ENCODE results near the gene PDE3B. TPM values are rescaled to one million over a fixed set of nuclear protein-coding genes. Genes with fewer than 3 reads are reported as not detected.

The PDE3B gene
- total and polyA plus RNA-seq, 11 donors, result 2.4 to 17.0 (median 10.0) TPM

- WGBS, 4 donors, result 0 to 1% (median 0%) methylated on average over 28 to 65 of the region's 65 CpGs
- peak; percentile 10 to 78 (median 68) for ATAC-seq
- TF ChIP-seq POLR2A (IDR thresholded peaks at IDR 0.05) (no peak), CTCF (IDR thresholded peaks at IDR 0.05) (peak in 3 of 12 donors; percentile 5 to 20 (median 16))
- Histone ChIP-seq H3K27ac (peak overlapping the region; percentile 63 to 94 (median 84)), H3K36me3 (no peaks in the 10 kb centered on the region), H3K27me3 (no peaks in the 10 kb centered on the region), H3K4me1 (peaks cover 0 to 34% (median 1%) of the 10 kb centered on the region in 12 donors), H3K4me3 (peak overlapping the region; percentile 77 to 91 (median 85)), H3K9me3 (no peaks in the 10 kb centered on the region)
- intact Hi-C loops (cut with DNase I), result loop anchor here (2.0 to 10.0 kb wide), 9 partner anchors 100 to 263 kb away; partner anchors contain the start of gene CYP2R1 (in 5 of the 10)
- peak; percentile 25 to 79 (median 43) for DNase-seq
These were observed 816 bp downstream of the PDE3B start for GRCh38 chr11:14644226-14645014.

- peak overlapping the region in 8 of 12 donors; percentile 68 to 94 (median 86) for H3K27ac ChIP-seq
- ATAC-seq, result no peak
- intact Hi-C loops (cut with DNase I), result loop anchor here in 9 of 10 donors (2.0 to 10.0 kb wide), 7 partner anchors 100 to 260 kb away; partner anchors contain the start of gene CYP2R1 (in 4 of the 9)
These were observed 1.7 kb downstream of the PDE3B start for GRCh38 chr11:14645015-14645912.

DNA sequence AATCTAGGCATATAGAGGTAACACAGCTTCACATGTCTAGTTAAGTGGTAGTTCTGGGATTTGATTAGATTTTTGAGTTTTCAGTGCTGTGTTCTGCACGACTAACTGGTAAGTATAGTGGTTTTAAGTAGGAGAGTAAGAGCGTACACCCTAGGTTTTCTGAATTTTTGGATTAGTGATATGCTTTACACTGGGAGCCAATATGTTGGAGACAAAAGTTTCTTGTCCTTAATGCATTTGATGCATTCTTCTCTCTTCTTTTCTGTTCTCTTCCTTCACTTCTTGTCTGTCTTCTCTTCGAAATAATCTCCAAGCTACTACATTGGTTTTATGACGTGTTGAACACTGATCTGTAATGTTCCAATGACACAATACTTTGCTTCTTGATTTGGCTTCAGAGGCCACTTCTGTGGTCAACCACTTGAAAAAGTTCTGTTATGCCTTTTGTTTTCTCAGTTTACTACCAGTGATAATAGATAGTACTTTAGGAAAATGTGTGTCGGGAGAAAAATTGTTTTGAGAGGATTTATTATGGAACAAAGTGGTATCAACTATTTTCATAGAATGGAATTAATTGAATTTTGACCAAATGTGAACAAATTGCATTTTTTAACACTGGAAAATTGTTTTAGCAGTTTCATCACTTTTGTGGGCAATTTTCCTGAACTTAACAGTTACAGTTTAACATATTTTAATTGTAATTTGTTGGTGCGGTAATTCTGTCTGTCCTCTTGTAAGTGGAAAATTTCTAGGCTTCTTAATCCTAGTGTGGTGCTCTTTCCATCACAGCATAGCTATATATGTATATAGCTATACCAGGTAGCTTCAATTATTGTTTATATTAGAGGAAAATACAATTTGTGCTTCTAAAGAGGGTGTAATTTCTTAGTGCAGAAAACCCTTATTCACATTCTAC, 2.6 kb downstream of the PDE3B start:
- WGBS, 4 donors, result 67 to 70% (median 68%) methylated on average over 6 of the region's 6 CpGs
- TF ChIP-seq POLR2A (IDR thresholded peaks at IDR 0.05) (no peak), CTCF (IDR thresholded peaks at IDR 0.05) (no peak)
- H3K4me1 ChIP-seq, result peaks cover 0 to 34% (median 1%) of the 10 kb centered on the region in 12 donors
- no peaks in the 10 kb centered on the region for H3K36me3 ChIP-seq
- no peak for DNase-seq
- ATAC-seq, result no peak
- peak overlapping the region in 2 of 12 donors; percentile 50 to 85 for H3K27ac ChIP-seq
- H3K9me3 ChIP-seq, result no peaks in the 10 kb centered on the region
- H3K4me3 ChIP-seq, result peak overlapping the region in 10 of 12 donors; percentile 81 to 91 (median 87)
- no peaks in the 10 kb centered on the region for H3K27me3 ChIP-seq
- intact Hi-C loops (cut with DNase I), result loop anchor here (2.0 to 10.0 kb wide), 8 partner anchors 101 to 259 kb away; partner anchors contain the start of gene CYP2R1 (in 4 of the 10)

More at GRCh38 chr11:14645015-14645912, 1.7 kb downstream of the PDE3B start:
- DNase-seq, result no peak
- Histone ChIP-seq H3K27me3 (no peaks in the 10 kb centered on the region), H3K36me3 (no peaks in the 10 kb centered on the region), H3K4me1 (peaks cover 0 to 34% (median 1%) of the 10 kb centered on the region in 12 donors), H3K4me3 (peak overlapping the region; percentile 77 to 91 (median 85)), H3K9me3 (no peaks in the 10 kb centered on the region)
- WGBS, 4 donors, result 3 to 4% (median 4%) methylated on average over 17 of the region's 17 CpGs
- TF ChIP-seq CTCF (IDR thresholded peaks at IDR 0.05) (no peak), POLR2A (IDR thresholded peaks at IDR 0.05) (no peak)

Data from heart left ventricle (tissue), 16 donors.